Activated gamma-delta T cell treated with Interleukin-2 at 50 U/mL for 16 hours (primary cell): ENCODE measurements around the gene RAB40B.

Source experiments
- DNase-seq: peaks from one replicate; pipeline ENCODE4 v3.0.0-alpha.2; 2020

RAB40B gene

GRCh38 chr17:82611140-82612058, 87.1 kb downstream of the RAB40B start:
- DNase-seq = no peak

- no peak for DNase-seq
Measured at GRCh38 chr17:82609655-82610054, 88.8 kb downstream of the RAB40B start.

GRCh38 chr17:82608816-82609215, 89.7 kb downstream of the RAB40B start:
- no peak for DNase-seq

DNA sequence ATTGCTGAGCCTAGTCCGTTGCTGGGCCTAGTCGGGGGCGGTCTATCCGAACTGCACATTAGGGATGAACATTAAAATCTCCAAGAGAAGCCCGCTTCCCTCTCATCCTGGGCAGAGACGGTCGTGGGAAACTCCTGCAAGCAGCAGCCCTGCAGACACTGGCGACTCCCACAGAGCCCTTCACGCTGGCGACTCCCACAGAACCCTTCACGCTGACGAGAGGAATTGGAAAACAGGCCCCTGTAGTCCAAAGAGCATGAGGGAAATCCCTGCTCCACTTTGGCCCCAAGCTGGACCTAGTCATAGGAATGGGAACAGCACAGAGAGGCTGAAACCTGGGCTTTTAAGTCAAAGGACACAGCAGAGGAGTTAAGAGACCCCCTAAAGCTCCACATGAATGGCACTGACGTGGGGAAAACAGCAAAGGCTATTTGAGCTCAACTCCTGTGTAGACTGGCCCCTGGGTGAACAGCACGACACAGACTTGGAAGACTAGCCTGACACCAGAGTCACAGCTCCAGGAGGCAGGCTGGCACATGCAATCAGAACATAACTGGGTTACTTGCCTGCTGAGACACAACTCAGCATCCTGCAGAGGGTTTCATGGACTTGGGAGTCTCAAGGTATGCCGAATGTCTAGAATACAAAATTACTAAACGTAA, 92.4 kb downstream of the RAB40B start:
- no peak for DNase-seq
